Left ventricle myocardium inferior (tissue), 1 donor: ENCODE measurements around the gene DDI1. TPM values are rescaled to one million over a fixed set of nuclear protein-coding genes. Genes with fewer than 3 reads are reported as not detected.

Experiments
- DNase-seq: peaks from one replicate; pipeline ENCODE4 v3.0.0-alpha.2; 2020
- H3K27ac ChIP-seq: fragments of 200-600 bp; replicated peaks from 2 replicates; pipeline ENCODE4 v1.8.0; 2021
- H3K27me3 ChIP-seq: fragments of 200-600 bp; 2 replicates; pipeline ENCODE4 v1.8.0; 2021; ENCODE audit warnings: low read depth
- H3K36me3 ChIP-seq: fragments of 200-600 bp; 2 replicates; pipeline ENCODE4 v1.8.0; 2021
- H3K4me1 ChIP-seq: fragments of 200-600 bp; 2 replicates; pipeline ENCODE4 v1.8.0; 2021
- H3K4me3 ChIP-seq: fragments of 200-600 bp; 2 replicates; pipeline ENCODE4 v1.8.0; 2021; ENCODE audit warnings: mild to moderate bottlenecking, moderate library complexity
- H3K9me3 ChIP-seq: fragments of 200-600 bp; replicated peaks from 2 replicates; pipeline ENCODE4 v1.8.0; 2021
- CTCF ChIP-seq: fragments of 200-600 bp; IDR thresholded peaks from 2 replicates; pipeline ENCODE4 v1.8.0; 2021; ENCODE audit warnings: antibody characterized with exemption, mild to moderate bottlenecking, borderline replicate concordance
- intact Hi-C: fragments of 100-400 bp; cut with micrococcal nuclease; formaldehyde crosslinking; loops from one replicate; pipeline ENCODE4 v1.11.0; 2022
- total RNA-seq: library from RNA; stranded (reverse); fragmentation: NEBNext Ultra II Directional; extraction: Animal tissue kit (Norgen Biotek cat#: 25700); gene quantifications from one replicate; pipeline ENCODE4 v1.2.1, GENCODE V29; 2021
- donor health status: DM: no; HTN: yes; CAD: no; lungs with severe emphysema.

Gene DDI1
- total RNA-seq, 1 donor from 2014 or later, result not detected

- no peak for DNase-seq
- Histone ChIP-seq H3K27me3 (no peaks in the 10 kb centered on the region), H3K36me3 (no peaks in the 10 kb centered on the region), H3K4me3 (no peak overlapping the region), H3K9me3 (no peaks in the 10 kb centered on the region), H3K27ac (no peak overlapping the region), H3K4me1 (no peaks in the 10 kb centered on the region)
- intact Hi-C loops, result no loop called here
- no peak for TF ChIP-seq CTCF
These were observed 34.8 kb upstream of the DDI1 start for GRCh38 chr11:104001561-104002056.

GRCh38 chr11:104003491-104003890, 32.9 kb upstream of the DDI1 start:
- no peak overlapping the region for H3K4me3 ChIP-seq
- no peaks in the 10 kb centered on the region for H3K36me3 ChIP-seq
- H3K4me1 ChIP-seq, result no peaks in the 10 kb centered on the region
- intact Hi-C loops, result no loop called here
- no peaks in the 10 kb centered on the region for H3K27me3 ChIP-seq
- H3K9me3 ChIP-seq, result no peaks in the 10 kb centered on the region
- H3K27ac ChIP-seq, result no peak overlapping the region
- no peak for TF ChIP-seq CTCF
- DNase-seq, result no peak

- peaks cover 4% of the 10 kb centered on the region for H3K4me1 ChIP-seq
- no peak overlapping the region for H3K4me3 ChIP-seq
- intact Hi-C loops, result no loop called here
- no peak overlapping the region for H3K27ac ChIP-seq
- no peak for TF ChIP-seq CTCF
- DNase-seq, result no peak
- no peaks in the 10 kb centered on the region for H3K36me3 ChIP-seq
- no peaks in the 10 kb centered on the region for H3K27me3 ChIP-seq
- H3K9me3 ChIP-seq, result no peaks in the 10 kb centered on the region
These were observed 31.1 kb upstream of the DDI1 start for GRCh38 chr11:104005234-104005855.

- intact Hi-C loops, result no loop called here
- Histone ChIP-seq H3K27me3 (no peaks in the 10 kb centered on the region), H3K36me3 (no peaks in the 10 kb centered on the region), H3K4me1 (peaks cover 4% of the 10 kb centered on the region), H3K4me3 (no peak overlapping the region), H3K9me3 (no peaks in the 10 kb centered on the region), H3K27ac (no peak overlapping the region)
- DNase-seq, result no peak
- TF ChIP-seq CTCF, result peak; percentile 27
These were observed 26.7 kb upstream of the DDI1 start for GRCh38 chr11:104009744-104010143.

GRCh38 chr11:104011044-104011443, 25.4 kb upstream of the DDI1 start:
- H3K9me3 ChIP-seq, result no peaks in the 10 kb centered on the region
- no peaks in the 10 kb centered on the region for H3K36me3 ChIP-seq
- H3K4me1 ChIP-seq, result peaks cover 4% of the 10 kb centered on the region
- no peak overlapping the region for H3K27ac ChIP-seq
- no peak for DNase-seq
- intact Hi-C loops, result no loop called here
- no peak for TF ChIP-seq CTCF
- H3K4me3 ChIP-seq, result no peak overlapping the region
- H3K27me3 ChIP-seq, result no peaks in the 10 kb centered on the region
